Measurements from ENCODE around the gene SCAMP2.
A peak's percentile ranks its signal among the peaks of the same experiment; 100 is the strongest.
"Not testable (repeated sequence)": the region's sequence is repeated elsewhere in the genome, so short reads cannot be mapped to it uniquely, and the experiment has no call there.

Gene SCAMP2, protein sequence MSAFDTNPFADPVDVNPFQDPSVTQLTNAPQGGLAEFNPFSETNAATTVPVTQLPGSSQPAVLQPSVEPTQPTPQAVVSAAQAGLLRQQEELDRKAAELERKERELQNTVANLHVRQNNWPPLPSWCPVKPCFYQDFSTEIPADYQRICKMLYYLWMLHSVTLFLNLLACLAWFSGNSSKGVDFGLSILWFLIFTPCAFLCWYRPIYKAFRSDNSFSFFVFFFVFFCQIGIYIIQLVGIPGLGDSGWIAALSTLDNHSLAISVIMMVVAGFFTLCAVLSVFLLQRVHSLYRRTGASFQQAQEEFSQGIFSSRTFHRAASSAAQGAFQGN

DNA sequence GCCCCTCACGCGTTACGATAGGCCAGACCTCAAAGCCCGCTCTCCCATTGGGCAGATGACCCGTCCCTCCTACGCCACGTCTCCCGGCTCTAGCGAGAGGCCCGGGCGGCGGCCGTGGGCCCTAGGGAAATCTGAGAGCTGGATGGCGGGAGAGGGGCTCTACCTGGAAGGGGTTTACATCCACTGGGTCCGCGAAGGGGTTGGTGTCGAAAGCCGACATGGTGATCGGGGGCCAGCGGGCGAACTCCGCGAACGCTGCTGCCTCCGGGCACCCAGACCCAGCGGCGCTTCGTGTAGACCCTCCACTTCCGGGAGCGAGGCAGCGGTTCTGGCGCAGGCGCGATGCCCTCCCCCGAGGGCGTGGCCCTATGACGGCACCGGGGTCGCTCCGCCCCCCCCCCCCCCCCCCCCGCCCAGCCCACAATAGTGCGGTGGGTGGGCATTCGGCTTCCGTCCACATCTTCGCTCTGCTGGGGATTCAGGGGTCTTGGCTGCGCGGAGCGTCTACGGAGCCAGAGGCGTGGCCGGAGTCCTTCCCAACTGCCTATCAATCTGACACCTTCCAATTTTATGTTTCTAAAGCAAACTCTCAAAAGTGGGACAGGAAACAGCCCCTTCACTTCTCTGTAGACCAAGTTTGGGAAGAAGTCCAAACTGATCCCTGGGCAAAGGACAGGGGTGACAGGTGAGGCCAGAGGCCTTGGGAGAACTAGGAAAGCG lies at the start of gene SCAMP2:
Gene SCAMP2, minus strand, starts transcription at position 330 of the 720 bp plus-strand sequence. Its CDS starts 110 bp downstream, at position 220.
- DNase-seq (ENCODE audit: low read depth in 2 of 3, low spot score in 1 of 3), result peak; percentile 81 to 89 (median 86)

DNA sequence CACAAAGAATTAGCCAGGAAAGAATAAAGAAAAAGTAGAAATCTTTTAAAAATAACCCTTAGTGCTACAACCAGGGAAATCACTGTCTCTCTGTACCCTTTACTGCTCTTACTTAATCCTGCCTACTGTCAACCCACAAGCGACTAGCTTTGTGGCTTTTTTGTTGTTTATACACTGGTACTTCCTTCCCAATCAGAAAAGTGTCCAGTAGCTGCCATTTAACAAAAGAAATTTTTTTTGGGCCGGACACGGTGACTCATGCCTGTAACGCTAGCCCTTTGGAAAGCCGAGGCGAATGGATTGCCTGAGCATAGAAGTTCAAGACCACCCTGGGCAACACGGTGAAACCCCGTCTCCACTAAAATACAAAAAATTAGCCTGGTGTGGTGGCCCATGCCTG lies 47.3 kb upstream of the SCAMP2 start:
- DNase-seq (ENCODE audit: low read depth in 2 of 3, low spot score in 1 of 3), result no peak

DNA sequence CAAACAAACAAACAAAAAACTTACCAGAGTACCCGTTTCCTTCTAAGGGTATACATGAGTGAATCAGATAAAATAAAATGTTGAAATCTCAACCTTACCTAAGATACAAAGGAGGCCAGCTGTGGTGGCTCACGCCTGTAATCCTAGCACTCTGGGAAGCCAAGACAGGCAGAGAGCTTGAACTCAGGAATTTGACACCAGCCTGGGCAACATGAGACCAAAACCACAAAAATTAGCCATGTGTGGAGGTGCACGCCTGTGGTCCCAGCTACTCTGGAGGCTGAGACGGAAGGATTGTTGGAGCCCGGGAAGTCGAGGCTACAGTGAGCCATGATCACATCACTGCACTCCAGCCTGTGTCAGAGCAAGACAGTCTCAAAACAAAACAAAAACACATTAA lies 44.5 kb upstream of the SCAMP2 start:
- DNase-seq (ENCODE audit: low read depth in 2 of 3, low spot score in 1 of 3), result no peak

DNA sequence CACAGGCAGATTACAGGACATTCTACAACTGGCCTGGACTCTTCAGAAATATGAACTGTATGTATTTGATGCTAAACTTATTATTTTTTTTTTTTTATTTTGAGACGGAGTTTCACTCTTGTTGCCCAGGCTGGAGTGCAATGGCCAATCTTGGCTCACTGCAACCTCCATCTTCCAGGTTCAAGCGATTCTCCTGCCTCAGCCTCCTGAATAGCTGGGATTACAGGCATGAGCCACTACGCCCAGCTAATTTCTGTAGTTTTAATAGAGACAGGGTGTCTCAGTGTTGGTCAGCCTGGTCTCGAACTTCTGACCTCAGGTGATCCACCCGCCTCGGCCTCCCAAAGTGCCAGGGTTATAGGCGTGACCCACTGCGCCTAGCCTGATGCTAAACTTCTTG lies 40.6 kb upstream of the SCAMP2 start:
- not testable (repeated sequence) for DNase-seq (ENCODE audit: low read depth in 2 of 3, low spot score in 1 of 3)

DNA sequence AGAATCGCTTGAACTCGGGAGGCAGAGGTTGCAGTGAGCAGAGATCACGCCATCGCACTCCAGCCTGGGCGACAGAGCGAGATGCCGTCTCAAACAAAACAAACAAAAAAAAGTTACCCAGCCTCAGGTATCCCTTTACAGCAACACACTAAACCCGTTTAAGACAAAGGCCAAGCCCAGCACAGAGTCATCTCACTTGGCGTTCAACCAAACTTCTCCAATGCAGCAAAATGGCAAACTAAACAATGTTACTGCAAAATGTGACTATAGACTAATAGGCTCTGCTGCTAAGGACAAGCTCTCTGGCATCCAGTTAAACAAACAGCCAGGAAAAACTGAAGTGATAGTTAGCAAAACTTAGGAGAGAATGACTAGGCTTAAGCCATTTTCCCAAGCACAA lies 39.9 kb upstream of the SCAMP2 start:
- DNase-seq (ENCODE audit: low read depth in 2 of 3, low spot score in 1 of 3), result no peak

DNA sequence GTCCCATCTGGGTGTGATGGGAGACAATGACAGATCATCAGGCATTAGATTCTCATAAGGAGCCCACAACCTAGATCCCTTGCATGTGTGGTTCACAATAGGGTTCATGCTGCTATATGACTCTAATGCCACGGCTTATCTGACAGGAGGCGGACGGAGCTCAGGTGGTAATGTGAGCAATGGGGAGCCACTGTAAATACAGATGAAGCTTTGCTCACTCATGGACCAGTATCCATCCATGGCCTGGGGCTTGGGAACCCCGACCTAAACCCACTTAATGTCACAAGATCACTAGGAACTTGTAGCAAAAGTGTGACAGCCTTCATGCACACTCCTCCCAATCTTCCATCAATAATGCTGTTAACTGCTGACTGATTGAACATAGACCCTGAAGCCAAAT lies 35.5 kb upstream of the SCAMP2 start:
- DNase-seq (ENCODE audit: low read depth in 2 of 3, low spot score in 1 of 3), result no peak

DNA sequence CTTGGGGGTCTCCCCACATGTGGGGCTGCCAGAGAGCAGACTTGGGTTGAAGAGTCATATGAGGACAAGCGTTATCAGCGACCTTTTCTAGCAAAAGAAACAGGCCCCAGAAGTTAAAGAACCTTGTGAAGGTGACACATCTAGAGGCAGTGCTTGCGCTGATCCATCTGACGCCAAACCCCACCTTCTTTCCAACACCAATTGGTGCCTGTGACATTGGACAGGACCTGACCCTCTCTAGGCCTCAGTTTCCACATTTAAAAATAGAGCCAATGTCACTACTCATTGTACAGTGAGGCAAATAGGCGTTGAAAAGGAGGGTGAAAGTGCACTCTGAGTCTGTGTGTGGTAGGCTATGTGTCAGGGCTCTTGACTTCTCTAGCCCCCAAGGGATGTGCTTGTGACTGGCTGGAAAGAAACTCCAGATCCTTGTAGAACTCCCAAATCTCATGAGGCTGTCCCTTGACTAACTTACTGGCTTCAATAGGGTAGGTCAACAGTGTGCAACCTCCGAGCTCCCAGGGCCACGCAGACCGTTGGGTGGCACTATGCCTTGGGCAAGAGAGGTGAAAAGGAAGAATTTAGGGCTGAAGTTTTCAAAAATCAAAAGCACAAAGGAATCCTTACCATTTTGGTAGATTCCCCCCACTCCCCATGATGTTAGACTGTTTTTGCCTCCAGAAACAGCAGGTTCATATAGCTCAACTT lies 34.2 kb upstream of the SCAMP2 start:
- DNase-seq (ENCODE audit: low read depth in 2 of 3, low spot score in 1 of 3), result no peak

DNA sequence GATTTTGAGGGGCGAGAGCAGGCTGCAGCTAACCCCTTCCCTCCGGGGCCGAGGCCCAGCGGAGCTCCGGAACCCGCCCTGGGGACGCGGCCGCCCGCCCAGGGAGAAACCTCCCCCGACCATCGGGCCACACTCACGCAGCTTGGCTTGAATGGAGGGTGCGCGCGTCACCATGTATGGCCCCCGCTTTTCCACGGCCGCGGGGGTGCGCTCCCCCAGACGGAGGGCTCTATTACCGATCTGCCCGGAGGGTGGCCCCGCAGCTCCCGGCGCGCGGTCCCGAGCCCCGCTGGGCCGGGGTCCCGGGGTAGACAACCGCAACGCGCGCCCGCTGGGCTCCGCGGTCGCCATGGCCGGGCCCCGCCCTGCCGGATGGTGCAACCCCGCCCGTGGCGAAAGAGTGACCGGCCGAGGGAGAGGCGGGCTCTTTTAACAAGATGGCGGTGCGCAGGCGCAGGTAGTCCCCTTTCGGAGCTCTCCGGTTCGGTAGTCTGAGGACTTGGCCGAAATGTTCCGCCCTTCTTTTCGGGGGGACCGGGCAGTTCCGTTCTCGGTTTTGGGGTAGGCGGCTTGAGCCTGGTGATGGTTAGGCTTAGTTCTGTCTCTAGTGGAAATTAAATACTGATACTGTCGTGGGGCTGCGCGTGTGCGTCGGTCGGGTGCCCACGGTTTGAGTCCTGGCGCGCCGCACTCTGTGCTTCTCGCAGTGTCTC lies 33.4 kb upstream of the SCAMP2 start, which contains the start of gene FAM219B:
Gene FAM219B, minus strand, starts transcription at position 402 of the 713 bp plus-strand sequence. Its CDS starts 51 bp downstream, at position 351.
- peak; percentile 58 to 80 (median 59) for DNase-seq (ENCODE audit: low read depth in 2 of 3, low spot score in 1 of 3)

DNA sequence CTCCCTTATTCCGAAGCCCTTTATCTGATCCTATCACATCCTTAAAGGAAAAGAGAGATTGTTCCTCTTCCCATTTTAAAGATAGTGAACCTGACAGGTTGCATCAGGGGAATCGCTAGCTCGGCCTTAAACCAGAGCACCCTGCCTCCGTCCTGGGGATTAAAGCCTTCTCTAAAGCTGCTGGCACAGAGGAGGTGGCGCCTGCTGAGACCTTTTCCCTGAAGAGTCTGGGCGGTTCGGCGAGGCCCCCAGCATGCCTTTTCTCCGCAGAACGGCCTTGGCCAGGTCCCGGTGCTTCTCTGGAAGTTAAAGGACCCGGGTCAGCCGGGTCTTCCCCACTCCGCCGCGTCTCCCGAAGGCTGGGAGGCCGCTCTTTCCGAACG lies 32.9 kb upstream of the SCAMP2 start:
- DNase-seq (ENCODE audit: low read depth in 2 of 3, low spot score in 1 of 3), result no peak

DNA sequence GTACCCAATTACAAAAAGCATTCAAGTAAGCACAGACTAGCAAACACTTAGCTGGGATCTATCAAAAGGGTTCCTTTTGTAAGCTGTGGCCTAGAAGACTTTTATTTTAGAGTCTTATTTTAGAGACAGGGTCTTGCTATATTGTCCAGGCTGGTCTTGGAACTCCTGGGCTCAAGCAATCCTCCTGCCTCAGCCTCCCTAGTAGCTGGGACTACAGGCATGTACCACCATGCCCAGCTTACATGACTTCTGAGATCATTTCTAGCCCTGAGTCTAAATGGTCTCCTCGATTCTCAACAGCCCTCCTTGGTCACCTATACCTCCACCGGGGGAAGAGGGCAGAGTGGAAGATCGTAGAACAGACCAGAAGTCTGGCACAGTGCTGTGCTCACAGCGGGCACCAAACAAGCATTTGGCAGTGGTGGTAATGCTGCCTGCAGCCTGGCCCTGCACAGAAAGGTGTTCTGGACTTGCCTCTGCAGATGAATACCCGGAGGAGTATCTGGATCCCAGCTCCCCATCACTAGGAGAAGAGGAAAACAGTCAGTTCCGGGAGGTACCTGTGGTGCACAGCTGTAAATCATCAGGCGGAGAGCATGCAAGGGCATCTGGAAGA lies 31.1 kb upstream of the SCAMP2 start:
- no peak for DNase-seq (ENCODE audit: low read depth in 2 of 3, low spot score in 1 of 3)

DNA sequence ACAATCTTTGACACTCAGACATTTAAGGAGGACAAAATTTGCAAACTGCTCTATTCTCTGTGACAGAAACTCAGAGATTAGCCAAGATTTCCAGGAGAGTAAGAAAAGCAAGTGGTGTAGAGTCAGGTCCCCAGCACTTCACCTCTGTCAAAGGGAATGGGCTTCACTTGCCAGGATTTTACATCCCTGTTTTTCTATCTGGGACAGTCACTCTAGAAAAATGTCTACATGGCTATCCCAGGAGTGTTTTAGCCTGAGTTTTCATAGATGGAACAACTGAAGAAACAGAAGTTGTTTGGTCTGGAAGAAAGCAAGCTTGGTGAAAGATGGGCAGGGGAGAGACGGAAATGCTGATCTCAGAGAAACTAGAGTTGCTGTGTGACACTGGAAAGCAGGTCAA lies 30.5 kb upstream of the SCAMP2 start:
- DNase-seq (ENCODE audit: low read depth in 2 of 3, low spot score in 1 of 3), result no peak

DNA sequence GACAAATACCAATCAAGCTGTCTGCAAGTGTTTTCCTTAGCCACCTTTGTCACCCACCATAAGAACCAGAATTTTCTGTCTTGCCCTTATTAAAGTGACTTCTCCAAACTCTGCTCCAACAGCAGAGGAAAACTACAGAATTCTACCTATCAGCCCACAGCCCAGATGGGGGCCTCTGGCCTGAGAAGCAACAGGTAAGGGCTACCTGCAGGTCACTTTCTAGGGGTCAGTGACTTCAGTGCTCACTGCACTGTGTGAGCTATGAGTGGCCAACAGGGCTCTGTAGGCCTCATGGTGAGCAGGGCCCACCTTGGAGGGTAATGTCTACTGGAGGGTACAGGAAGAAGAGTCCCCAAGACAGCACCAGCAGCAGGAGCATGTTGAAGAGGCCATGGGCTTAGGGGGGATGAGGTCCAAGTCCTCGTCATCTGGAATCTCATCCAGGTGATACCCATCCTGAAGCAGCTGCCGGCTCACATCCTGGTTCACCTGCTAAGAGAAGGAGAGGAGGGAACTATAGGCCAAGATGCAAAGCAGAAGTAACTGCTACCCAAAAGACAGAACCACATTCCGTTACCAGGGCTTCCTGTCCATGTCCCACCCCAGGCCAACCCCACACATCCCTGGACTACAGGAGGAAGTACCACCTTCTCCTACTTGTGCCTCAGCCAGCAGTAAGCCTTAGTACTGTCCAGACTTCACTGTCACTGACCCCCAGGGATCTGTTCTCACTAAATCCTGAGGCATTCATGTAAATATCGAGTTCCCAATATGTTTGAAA lies 29.3 kb upstream of the SCAMP2 start:
- DNase-seq (ENCODE audit: low read depth in 2 of 3, low spot score in 1 of 3), result no peak

DNA sequence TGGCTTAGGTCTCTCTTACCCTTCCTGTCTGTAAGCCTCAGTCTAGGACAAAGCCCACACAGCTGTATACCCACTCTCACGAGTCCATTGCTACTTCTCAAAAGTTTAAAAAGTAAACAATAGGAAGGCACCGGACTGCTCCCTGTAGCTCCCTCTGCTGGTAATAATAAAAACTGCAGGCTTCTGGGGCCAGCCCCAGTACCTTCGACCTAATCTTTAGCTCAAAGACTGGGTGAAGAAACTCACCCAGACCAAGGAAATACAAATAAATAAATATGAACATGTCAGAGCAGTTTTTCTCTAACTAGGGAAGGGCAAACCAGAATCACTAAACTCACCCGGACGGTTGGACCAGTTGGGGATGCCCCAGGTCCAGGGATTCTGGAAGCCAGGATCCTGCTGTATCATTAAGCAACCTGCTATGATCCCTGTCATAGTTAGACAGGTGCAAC lies 28.5 kb upstream of the SCAMP2 start:
- peak; percentile 33 to 72 (median 39) for DNase-seq (ENCODE audit: low read depth in 2 of 3, low spot score in 1 of 3)

DNA sequence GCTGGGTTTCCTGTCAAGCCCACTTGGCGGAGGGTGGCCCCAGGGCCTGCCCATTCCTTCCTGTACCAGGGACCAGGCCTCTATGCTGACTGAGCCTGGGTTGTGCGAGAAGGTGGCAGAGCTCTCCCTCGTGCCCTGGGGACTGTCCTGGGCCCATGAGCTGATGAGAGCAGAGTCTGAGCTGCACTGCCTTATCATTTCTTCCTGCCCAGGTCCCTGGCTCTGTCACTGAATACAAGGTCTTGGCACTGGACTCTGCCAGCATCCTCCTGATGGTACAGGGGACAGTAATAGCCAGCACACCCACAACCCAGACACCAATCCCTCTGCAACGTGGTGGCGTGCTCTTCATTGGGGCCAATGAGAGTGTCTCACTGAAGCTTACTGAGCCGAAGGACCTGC lies 24.1 kb upstream of the SCAMP2 start:
- no peak for DNase-seq (ENCODE audit: low read depth in 2 of 3, low spot score in 1 of 3)

DNA sequence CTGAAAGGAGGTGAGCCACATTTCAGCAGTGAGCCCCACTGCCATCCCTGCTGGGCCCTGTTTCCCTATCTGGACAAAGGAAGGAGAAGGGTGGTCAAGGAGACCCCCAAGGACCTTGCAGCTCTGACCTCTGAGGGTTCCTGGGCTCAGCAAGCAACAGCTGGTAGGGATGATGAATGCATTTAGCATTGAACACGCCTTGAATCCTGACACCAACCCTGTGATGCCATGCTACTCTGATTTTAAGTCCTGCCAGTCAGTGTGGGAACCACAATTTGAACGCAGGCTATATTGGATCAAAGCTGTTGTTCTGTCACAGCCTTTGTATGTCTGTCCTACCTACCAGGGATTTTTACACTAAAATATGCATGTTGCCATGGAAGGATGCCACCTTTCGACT lies 23.2 kb upstream of the SCAMP2 start:
- DNase-seq (ENCODE audit: low read depth in 2 of 3, low spot score in 1 of 3), result no peak

DNA sequence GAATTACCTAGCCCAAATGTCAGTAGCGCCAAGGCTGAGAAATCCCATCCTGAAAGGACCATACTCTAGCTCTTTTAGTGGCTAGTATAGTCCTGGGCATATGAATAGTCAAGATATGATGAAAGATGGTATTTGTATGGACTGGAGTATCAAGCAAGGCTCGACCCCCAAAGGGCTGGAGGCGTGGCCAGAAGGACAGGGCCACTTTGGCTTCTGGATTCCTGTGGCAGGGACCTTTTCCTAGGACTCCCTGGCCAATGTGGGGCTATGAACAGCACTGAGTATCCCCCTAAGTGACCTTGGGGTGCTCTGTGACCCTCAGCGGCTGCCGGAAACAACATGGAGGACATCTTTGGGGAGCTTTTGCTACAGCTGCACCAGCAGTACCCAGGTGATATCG lies 22.7 kb upstream of the SCAMP2 start:
- no peak for DNase-seq (ENCODE audit: low read depth in 2 of 3, low spot score in 1 of 3)

DNA sequence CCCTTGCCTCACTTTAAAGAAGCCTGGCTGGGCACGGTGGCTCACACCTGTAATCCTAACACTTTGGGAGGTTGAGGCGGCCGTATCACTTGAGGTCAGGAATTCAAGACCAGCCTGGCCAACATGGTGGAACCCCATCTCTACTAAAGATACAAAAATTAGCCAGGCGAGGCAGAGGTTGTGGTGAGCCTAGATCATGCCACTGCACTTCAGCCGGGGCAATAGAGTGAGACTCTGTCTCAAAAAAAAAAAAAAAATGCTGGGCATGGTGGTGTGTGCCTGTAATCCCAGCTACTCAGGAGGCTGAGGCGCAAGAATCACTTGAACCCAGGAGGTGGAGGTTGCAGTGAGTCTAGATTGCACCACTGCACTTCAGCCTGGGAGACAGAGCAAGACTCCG lies 21.2 kb upstream of the SCAMP2 start:
- not testable (repeated sequence) for DNase-seq (ENCODE audit: low read depth in 2 of 3, low spot score in 1 of 3)

DNA sequence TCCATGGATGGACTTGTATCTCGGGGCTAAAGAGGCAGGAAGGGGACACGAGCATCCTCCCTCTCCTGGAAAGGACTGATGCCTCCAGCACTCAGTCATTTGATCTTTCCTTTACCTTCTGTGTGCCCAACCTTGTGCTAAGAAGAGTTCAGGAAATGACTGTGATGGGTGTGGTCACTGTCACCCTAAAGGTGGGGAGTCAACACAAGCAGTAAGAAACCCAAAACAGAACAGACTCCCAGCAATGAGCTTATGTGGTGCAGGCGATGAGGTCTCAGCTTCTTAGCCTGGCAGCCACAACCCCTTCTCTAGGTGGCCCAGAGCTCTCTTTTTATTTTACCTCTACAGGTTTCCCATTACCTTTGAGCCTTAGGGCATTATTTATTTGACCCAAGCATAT lies 20.5 kb upstream of the SCAMP2 start:
- DNase-seq (ENCODE audit: low read depth in 2 of 3, low spot score in 1 of 3), result no peak

DNA sequence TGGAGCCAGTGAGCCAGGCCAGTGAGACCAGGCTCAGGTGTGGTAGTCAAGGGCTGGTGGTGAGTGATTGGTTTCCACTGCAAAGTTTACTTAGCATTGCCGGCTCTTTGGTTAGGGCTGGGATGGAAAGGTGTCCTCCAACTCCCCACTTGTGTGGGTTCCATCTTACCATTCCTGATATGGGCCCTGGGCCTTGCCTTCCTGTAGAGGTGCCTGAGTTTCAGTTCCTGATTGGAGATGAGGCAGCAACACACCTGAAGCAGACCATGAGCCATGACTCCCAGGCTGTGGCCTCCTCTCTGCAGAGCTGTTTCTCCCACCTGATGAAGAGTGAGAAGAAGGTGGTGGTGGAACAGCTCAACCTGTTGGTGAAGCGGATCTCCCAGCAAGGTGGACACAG lies 19.8 kb upstream of the SCAMP2 start:
- DNase-seq (ENCODE audit: low read depth in 2 of 3, low spot score in 1 of 3), result no peak

DNA sequence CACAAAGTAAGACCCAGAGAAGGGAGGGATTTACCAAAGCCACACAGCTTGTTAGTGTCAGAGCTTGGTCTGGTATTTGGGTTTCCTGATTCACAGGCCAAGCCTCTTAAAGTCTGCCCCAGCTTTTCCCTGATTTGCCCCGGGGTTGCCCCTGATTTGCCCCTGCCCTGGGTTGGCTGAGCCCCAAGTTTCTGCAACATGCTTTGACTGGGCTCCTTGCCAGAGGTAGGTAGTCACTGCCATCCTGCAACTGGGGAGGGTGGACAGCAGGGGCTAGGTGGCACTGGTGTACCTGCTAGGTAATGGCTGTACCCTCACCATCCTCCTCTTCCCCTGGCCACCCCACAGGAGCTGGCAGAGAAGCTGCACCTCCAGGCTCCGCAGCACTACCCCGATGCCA lies 19.1 kb upstream of the SCAMP2 start:
- no peak for DNase-seq (ENCODE audit: low read depth in 2 of 3, low spot score in 1 of 3)

All from stimulated activated CD4-positive, alpha-beta T cell treated with anti-CD3 and anti-CD28 coated beads, Interleukin-12 subunit alpha, Interleukin-12 subunit beta, amount 100 ng/mL, for 48 hours (primary cell).